Smooth muscle cell (in vitro differentiated cells): ENCODE data around the gene LRRFIP1. TPM values are rescaled to one million over a fixed set of nuclear protein-coding genes. Genes with fewer than 3 reads are reported as not detected.

Experiments used
- DNase-seq: peaks from one replicate; lab custom pipeline; 2025; ENCODE audit not compliant: unreplicated experiment; lab: John Stamatoyannopoulos, UW
- H2AFZ ChIP-seq: fragments of 200-600 bp; sonication (generic); 2 replicates; pipeline ENCODE4 v1.6.0; 2016; ENCODE audit warnings: antibody characterized with exemption, low read depth, mild to moderate bottlenecking
- H3F3A ChIP-seq: fragments of 200-600 bp; sonication (generic); 2 replicates; pipeline ENCODE4 v1.6.0; 2017; ENCODE audit warnings: antibody characterized with exemption, low read depth
- H3K27ac ChIP-seq: fragments of 200-600 bp; sonication (generic); 2 replicates; pipeline ENCODE4 v1.5.1; 2016; ENCODE audit warnings: low read depth, mild to moderate bottlenecking
- H3K27me3 ChIP-seq: fragments of 200-600 bp; sonication (generic); 2 replicates; pipeline ENCODE4 v1.6.1; 2016; ENCODE audit warnings: low read depth, mild to moderate bottlenecking
- H3K36me3 ChIP-seq: fragments of 200-600 bp; sonication (generic); 2 replicates; pipeline ENCODE4 v1.5.1; 2016; ENCODE audit warnings: low read depth
- H3K4me1 ChIP-seq: fragments of 200-600 bp; sonication (generic); 2 replicates; pipeline ENCODE4 v1.5.1; 2016; ENCODE audit warnings: low read depth
- H3K4me2 ChIP-seq: fragments of 200-600 bp; sonication (generic); 2 replicates; pipeline ENCODE4 v1.6.0; 2016; ENCODE audit warnings: mild to moderate bottlenecking
- H3K4me3 ChIP-seq: fragments of 200-600 bp; sonication (generic); 2 replicates; pipeline ENCODE4 v1.5.1; 2016; ENCODE audit warnings: mild to moderate bottlenecking
- H3K79me2 ChIP-seq: fragments of 200-600 bp; sonication (generic); 2 replicates; pipeline ENCODE4 v1.6.0; 2016; ENCODE audit warnings: low read depth, mild to moderate bottlenecking
- H3K9ac ChIP-seq: fragments of 200-600 bp; sonication (generic); 2 replicates; pipeline ENCODE4 v1.6.0; 2016; ENCODE audit warnings: low read depth
- H3K9me3 ChIP-seq: fragments of 200-600 bp; sonication (generic); replicated peaks from 2 replicates; pipeline ENCODE4 v1.5.1; 2016; ENCODE audit warnings: low read depth
- H4K20me1 ChIP-seq: fragments of 200-600 bp; sonication (generic); 2 replicates; pipeline ENCODE4 v1.6.0; 2016; ENCODE audit warnings: low read depth
- CTCF ChIP-seq: fragments of 200-600 bp; sonication (generic); IDR thresholded peaks from 2 replicates; pipeline ENCODE4 v1.5.1; 2017; ENCODE audit warnings: borderline replicate concordance, mild to moderate bottlenecking, antibody characterized with exemption; ENCODE audit not compliant: insufficient read depth, poor library complexity, severe bottlenecking
- WGBS: methylation state at CpG from one replicate; pipeline ENCODE4 v1.1.7; 2016; ENCODE audit warnings: low lambda C conversion rate; 5-methylcytosine and 5-hydroxymethylcytosine counted together
- polyA plus RNA-seq: library from polyadenylated mRNA; unstranded; fragments of >200 nt; fragmentation: Nextera tagmentation; extraction: Ambion mirVana; gene quantifications from 2 replicates; pipeline ENCODE4 v1.2.1, GENCODE V29; 2016
- total RNA-seq: library from RNA; depleted of rRNA; stranded (reverse); fragments of >200 nt; gene quantifications from 2 replicates; pipeline ENCODE4 v1.2.3, GENCODE V29; 2014

Gene LRRFIP1
- total and polyA plus RNA-seq, 2 experiments from 2014 or later = 36.2 to 65.1 TPM

GRCh38 chr2:237689336-237690131, 62.1 kb downstream of the LRRFIP1 start:
- TF ChIP-seq CTCF = no peak
- H3K9me3 ChIP-seq = no peaks in the 10 kb centered on the region
- H3K27ac ChIP-seq = no peak overlapping the region
- no peak for DNase-seq
- H3K27me3 ChIP-seq = no peaks in the 10 kb centered on the region
- H3K4me2 ChIP-seq = no peak overlapping the region
- H3K9ac ChIP-seq = no peak overlapping the region
- H3K79me2 ChIP-seq = peaks cover 22% of the 10 kb centered on the region
- peaks cover 12% of the 10 kb centered on the region for H3K4me1 ChIP-seq
- H3K36me3 ChIP-seq = no peaks in the 10 kb centered on the region
- H2AFZ ChIP-seq = no peak overlapping the region
- H3F3A ChIP-seq = peaks cover 19% of the 10 kb centered on the region
- H4K20me1 ChIP-seq = peaks cover 20% of the 10 kb centered on the region
- 83% methylated on average over 6 of the region's 6 CpGs for WGBS
- no peak overlapping the region for H3K4me3 ChIP-seq

- Histone ChIP-seq H3K79me2 (peaks cover 36% of the 10 kb centered on the region), H3K9me3 (no peaks in the 10 kb centered on the region), H4K20me1 (peaks cover 35% of the 10 kb centered on the region), H3K4me1 (peaks cover 19% of the 10 kb centered on the region), H3K4me2 (peak overlapping the region; percentile 96), H3K4me3 (peak overlapping the region; percentile 89), H3K9ac (peak overlapping the region; percentile 73), H3K27me3 (no peaks in the 10 kb centered on the region), H3K27ac (no peak overlapping the region), H3K36me3 (no peaks in the 10 kb centered on the region), H3F3A (peaks cover 26% of the 10 kb centered on the region), H2AFZ (no peak overlapping the region)
- DNase-seq = no peak
- WGBS = 5% methylated on average over 52 of the region's 78 CpGs
- TF ChIP-seq CTCF = no peak
These were observed 63.9 kb downstream of the LRRFIP1 start for GRCh38 chr2:237691029-237691907.

- WGBS = 3% methylated on average over 37 of the region's 94 CpGs
- H3F3A ChIP-seq = peaks cover 31% of the 10 kb centered on the region
- peak overlapping the region; percentile 96 for H3K4me2 ChIP-seq
- no peak for TF ChIP-seq CTCF
- peak; percentile 94 for DNase-seq
- H3K4me3 ChIP-seq = peak overlapping the region; percentile 89
- H3K9me3 ChIP-seq = no peaks in the 10 kb centered on the region
- H3K27ac ChIP-seq = peak overlapping the region; percentile 84
- peaks cover 26% of the 10 kb centered on the region for H3K4me1 ChIP-seq
- H4K20me1 ChIP-seq = peaks cover 43% of the 10 kb centered on the region
- no peaks in the 10 kb centered on the region for H3K27me3 ChIP-seq
- H2AFZ ChIP-seq = no peak overlapping the region
- H3K9ac ChIP-seq = peak overlapping the region; percentile 93
- H3K36me3 ChIP-seq = no peaks in the 10 kb centered on the region
- H3K79me2 ChIP-seq = peaks cover 44% of the 10 kb centered on the region
These were observed 64.7 kb downstream of the LRRFIP1 start for GRCh38 chr2:237691908-237692600.
